ENCODE measurements around the gene SMIM23.

The SMIM23 gene

DNA sequence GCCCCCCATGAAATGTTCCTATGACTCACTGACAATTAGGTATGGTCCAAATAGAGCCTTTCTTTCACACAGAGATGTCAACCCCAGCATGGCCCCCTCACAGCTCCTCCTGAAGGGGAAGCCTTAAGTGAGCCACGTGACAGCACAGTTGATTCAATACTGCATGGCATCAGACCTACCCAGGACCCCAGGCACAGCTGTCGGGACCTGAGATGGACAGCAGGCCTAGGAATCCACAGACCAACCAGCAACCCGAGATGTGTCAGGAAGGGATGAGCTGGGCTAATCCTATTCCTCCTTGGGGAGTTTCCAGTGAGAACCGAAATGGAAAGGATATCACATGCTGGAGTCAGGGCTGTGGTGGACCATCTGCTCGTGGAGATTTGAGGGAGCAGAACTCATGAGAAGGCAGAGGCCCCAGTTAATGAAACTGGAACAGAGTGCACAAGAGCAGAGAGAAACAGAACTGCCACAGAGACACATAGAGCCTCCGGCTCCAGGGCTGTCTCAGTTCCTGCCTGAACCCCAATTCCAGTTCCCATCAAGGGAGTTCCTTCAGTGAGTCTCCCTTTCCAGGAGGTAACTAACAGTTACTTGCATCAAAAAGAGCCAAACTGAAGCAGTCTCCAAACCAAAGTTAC lies 42.1 kb upstream of the SMIM23 start:
- CTCF ChIA-PET: interaction anchor here (0.6 to 1.1 kb wide), 2 partner anchors 297 to 329 kb away, joined by 3 to 5 read pairs; no protein-coding TSS in a partner anchor
- Histone ChIP-seq H3K27ac (ENCODE audit: extremely low read depth, low read depth, low read length) (no peak overlapping the region), H3K4me3 (ENCODE audit: low read depth, low read length) (no peak overlapping the region), H3K9me3 (ENCODE audit: control insufficient read depth, insufficient read depth, low read depth, low read length) (no peaks in the 10 kb centered on the region), H3K4me1 (ENCODE audit: control insufficient read depth, insufficient read depth, low read length) (no peaks in the 10 kb centered on the region), H3K36me3 (ENCODE audit: control insufficient read depth in 2 of 2, insufficient read depth in 1 of 2, low read length in 2 of 2) (no peaks in the 10 kb centered on the region)
- POLR2A ChIA-PET: interaction anchor here (0.6 kb wide), 1 partner anchor 443 kb away, joined by 3 read pairs; no protein-coding TSS in a partner anchor
- no peak for TF ChIP-seq KLF16 (tag by site-specific recombination; IDR thresholded peaks at IDR 0.05)
- no peak for TF ChIP-seq ZNF214 (tag by site-specific recombination; IDR thresholded peaks at IDR 0.05; ENCODE audit: borderline replicate concordance)
- TF ChIP-seq ZNF24 (tag by site-specific recombination; IDR thresholded peaks at IDR 0.05): no peak
- TF ChIP-seq IKZF3 (tag by site-specific recombination; IDR thresholded peaks at IDR 0.05): no peak
- TF ChIP-seq, protein P1, sequence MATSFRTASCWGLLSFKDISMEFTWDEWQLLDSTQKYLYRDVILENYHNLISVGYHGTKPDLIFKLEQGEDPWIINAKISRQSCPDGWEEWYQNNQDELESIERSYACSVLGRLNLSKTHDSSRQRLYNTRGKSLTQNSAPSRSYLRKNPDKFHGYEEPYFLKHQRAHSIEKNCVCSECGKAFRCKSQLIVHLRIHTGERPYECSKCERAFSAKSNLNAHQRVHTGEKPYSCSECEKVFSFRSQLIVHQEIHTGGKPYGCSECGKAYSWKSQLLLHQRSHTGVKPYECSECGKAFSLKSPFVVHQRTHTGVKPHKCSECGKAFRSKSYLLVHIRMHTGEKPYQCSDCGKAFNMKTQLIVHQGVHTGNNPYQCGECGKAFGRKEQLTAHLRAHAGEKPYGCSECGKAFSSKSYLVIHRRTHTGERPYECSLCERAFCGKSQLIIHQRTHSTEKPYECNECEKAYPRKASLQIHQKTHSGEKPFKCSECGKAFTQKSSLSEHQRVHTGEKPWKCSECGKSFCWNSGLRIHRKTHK (tag by site-specific recombination; IDR thresholded peaks at IDR 0.05): no peak
- TF ChIP-seq ZNF155 (tag by site-specific recombination; IDR thresholded peaks at IDR 0.05): no peak
- no peak for TF ChIP-seq YY2 (tag by site-specific recombination; IDR thresholded peaks at IDR 0.05)
- no peak for TF ChIP-seq KLF9 (tag by site-specific recombination; IDR thresholded peaks at IDR 0.05; ENCODE audit: low read depth)

DNA sequence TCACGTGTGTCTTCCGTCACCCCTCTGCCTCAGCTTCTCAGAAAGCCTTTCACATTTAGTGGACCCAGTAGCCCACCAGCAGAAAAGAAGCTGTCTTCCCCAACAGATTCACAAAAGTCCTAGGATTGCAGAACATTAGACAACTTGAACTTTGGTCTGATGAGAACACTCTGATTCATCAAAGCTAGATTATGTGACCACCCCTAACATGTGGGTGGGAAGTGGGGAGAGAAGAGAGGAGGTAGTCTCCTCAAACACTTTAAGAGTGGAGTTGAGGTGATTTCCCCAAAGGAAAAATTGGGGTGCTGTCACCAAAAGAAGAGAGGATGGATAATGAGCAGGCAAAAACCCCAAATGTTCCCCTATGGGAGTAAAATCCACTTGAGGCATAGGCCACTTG lies 41.4 kb upstream of the SMIM23 start:
- CTCF ChIA-PET: interaction anchor here (0.5 to 1.1 kb wide), 2 partner anchors 294 to 330 kb away, joined by 3 read pairs; no protein-coding TSS in a partner anchor
- POLR2A ChIA-PET: no interaction called here
- H3K27ac ChIP-seq (ENCODE audit: extremely low read depth, low read depth, low read length): no peak overlapping the region
- TF ChIP-seq ZNF626 (tag by site-specific recombination; IDR thresholded peaks at IDR 0.05): no peak
- no peak for TF ChIP-seq PRDM1 (tag by site-specific recombination; IDR thresholded peaks at IDR 0.05)
- TF ChIP-seq ZNF530 (tag by site-specific recombination; IDR thresholded peaks at IDR 0.05; ENCODE audit: low read depth): no peak
- no peak for TF ChIP-seq ZNF132 (tag by site-specific recombination; IDR thresholded peaks at IDR 0.05; ENCODE audit: borderline replicate concordance)
- TF ChIP-seq, protein P2, sequence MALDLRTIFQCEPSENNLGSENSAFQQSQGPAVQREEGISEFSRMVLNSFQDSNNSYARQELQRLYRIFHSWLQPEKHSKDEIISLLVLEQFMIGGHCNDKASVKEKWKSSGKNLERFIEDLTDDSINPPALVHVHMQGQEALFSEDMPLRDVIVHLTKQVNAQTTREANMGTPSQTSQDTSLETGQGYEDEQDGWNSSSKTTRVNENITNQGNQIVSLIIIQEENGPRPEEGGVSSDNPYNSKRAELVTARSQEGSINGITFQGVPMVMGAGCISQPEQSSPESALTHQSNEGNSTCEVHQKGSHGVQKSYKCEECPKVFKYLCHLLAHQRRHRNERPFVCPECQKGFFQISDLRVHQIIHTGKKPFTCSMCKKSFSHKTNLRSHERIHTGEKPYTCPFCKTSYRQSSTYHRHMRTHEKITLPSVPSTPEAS (tag by site-specific recombination; IDR thresholded peaks at IDR 0.05): no peak
- no peak for TF ChIP-seq ZNF473 (tag by site-specific recombination; IDR thresholded peaks at IDR 0.05)
- TF ChIP-seq ZNF133 (tag by site-specific recombination; IDR thresholded peaks at IDR 0.05): no peak
- no peak for TF ChIP-seq YY1 (tag by site-specific recombination; IDR thresholded peaks at IDR 0.05)
- no peak for TF ChIP-seq REPIN1 (tag by site-specific recombination; IDR thresholded peaks at IDR 0.05; ENCODE audit: low read depth)
- no peak for TF ChIP-seq ZNF549 (tag by site-specific recombination; IDR thresholded peaks at IDR 0.05)
- TF ChIP-seq, protein P3, sequence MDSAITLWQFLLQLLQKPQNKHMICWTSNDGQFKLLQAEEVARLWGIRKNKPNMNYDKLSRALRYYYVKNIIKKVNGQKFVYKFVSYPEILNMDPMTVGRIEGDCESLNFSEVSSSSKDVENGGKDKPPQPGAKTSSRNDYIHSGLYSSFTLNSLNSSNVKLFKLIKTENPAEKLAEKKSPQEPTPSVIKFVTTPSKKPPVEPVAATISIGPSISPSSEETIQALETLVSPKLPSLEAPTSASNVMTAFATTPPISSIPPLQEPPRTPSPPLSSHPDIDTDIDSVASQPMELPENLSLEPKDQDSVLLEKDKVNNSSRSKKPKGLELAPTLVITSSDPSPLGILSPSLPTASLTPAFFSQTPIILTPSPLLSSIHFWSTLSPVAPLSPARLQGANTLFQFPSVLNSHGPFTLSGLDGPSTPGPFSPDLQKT (IDR thresholded peaks at IDR 0.05; ENCODE audit: borderline replicate concordance, low read depth, low read length): no peak
- no peak for TF ChIP-seq ZNF561 (tag by site-specific recombination; IDR thresholded peaks at IDR 0.05; ENCODE audit: borderline replicate concordance)
- TF ChIP-seq FEZF1 (tag by site-specific recombination; IDR thresholded peaks at IDR 0.05): no peak
- TF ChIP-seq, protein P4, sequence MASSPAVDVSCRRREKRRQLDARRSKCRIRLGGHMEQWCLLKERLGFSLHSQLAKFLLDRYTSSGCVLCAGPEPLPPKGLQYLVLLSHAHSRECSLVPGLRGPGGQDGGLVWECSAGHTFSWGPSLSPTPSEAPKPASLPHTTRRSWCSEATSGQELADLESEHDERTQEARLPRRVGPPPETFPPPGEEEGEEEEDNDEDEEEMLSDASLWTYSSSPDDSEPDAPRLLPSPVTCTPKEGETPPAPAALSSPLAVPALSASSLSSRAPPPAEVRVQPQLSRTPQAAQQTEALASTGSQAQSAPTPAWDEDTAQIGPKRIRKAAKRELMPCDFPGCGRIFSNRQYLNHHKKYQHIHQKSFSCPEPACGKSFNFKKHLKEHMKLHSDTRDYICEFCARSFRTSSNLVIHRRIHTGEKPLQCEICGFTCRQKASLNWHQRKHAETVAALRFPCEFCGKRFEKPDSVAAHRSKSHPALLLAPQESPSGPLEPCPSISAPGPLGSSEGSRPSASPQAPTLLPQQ (tag by site-specific recombination; IDR thresholded peaks at IDR 0.05): no peak
- H3K4me1 ChIP-seq (ENCODE audit: control insufficient read depth, insufficient read depth, low read length): no peaks in the 10 kb centered on the region
- H3K36me3 ChIP-seq (ENCODE audit: control insufficient read depth in 2 of 2, insufficient read depth in 1 of 2, low read length in 2 of 2): no peaks in the 10 kb centered on the region
- no peaks in the 10 kb centered on the region for H3K9me3 ChIP-seq (ENCODE audit: control insufficient read depth, insufficient read depth, low read depth, low read length)
- no peak overlapping the region for H3K4me3 ChIP-seq (ENCODE audit: low read depth, low read length)

Data from HEK293 (cell line).